ENCODE measurements around the gene SPA17. TPM values are rescaled to one million over a fixed set of nuclear protein-coding genes. Genes with fewer than 3 reads are reported as not detected.
A peak's percentile ranks its signal among the peaks of the same experiment; 100 is the strongest.

SPA17 gene
- polyA plus RNA-seq, 1 experiment = 2.9 TPM

- CTCF ChIA-PET = interaction anchor here (1.1 to 2.6 kb wide), 6 partner anchors 17 to 205 kb away, joined by 3 to 10 read pairs (median 4); no protein-coding TSS in a partner anchor
- Histone ChIP-seq H3K36me3 (ENCODE audit: control insufficient read depth, insufficient read depth, low read length) (no peaks in the 10 kb centered on the region), H3K4me3 (ENCODE audit: low read depth, low read length) (no peak overlapping the region), H3K27me3 (ENCODE audit: control insufficient read depth, insufficient read depth, low read length) (no peaks in the 10 kb centered on the region; the same call in 1 of the 2 replicates)
- TF ChIP-seq, protein P1, sequence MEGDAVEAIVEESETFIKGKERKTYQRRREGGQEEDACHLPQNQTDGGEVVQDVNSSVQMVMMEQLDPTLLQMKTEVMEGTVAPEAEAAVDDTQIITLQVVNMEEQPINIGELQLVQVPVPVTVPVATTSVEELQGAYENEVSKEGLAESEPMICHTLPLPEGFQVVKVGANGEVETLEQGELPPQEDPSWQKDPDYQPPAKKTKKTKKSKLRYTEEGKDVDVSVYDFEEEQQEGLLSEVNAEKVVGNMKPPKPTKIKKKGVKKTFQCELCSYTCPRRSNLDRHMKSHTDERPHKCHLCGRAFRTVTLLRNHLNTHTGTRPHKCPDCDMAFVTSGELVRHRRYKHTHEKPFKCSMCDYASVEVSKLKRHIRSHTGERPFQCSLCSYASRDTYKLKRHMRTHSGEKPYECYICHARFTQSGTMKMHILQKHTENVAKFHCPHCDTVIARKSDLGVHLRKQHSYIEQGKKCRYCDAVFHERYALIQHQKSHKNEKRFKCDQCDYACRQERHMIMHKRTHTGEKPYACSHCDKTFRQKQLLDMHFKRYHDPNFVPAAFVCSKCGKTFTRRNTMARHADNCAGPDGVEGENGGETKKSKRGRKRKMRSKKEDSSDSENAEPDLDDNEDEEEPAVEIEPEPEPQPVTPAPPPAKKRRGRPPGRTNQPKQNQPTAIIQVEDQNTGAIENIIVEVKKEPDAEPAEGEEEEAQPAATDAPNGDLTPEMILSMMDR (IDR thresholded peaks at IDR 0.05; ENCODE audit: insufficient read depth, low read depth, low read length) = no peak
- POLR2A ChIA-PET = no interaction called here
- no peak for DNase-seq (ENCODE audit: low read depth)
These were observed 12.2 kb upstream of the SPA17 start for GRCh38 chr11:124661553-124661952.

- Histone ChIP-seq H3K36me3 (ENCODE audit: control insufficient read depth, insufficient read depth, low read length) (no peaks in the 10 kb centered on the region), H3K4me3 (ENCODE audit: low read depth, low read length) (no peak overlapping the region), H3K27me3 (ENCODE audit: control insufficient read depth, insufficient read depth, low read length) (no peaks in the 10 kb centered on the region)
- TF ChIP-seq, protein P1 (IDR thresholded peaks at IDR 0.05; ENCODE audit: insufficient read depth, low read depth, low read length) = no peak
- ChIA-PET POLR2A (interaction anchor here (0.6 kb wide), 1 partner anchor 18 kb away, joined by 14 read pairs; no protein-coding TSS in a partner anchor), CTCF (interaction anchor here (1.1 to 2.2 kb wide), 7 partner anchors 17 to 204 kb away, joined by 3 to 8 read pairs (median 3); partner anchors contain the start of gene ROBO3)
- DNase-seq (ENCODE audit: low read depth) = no peak
These were observed 11.6 kb upstream of the SPA17 start for GRCh38 chr11:124662106-124662505.

DNA sequence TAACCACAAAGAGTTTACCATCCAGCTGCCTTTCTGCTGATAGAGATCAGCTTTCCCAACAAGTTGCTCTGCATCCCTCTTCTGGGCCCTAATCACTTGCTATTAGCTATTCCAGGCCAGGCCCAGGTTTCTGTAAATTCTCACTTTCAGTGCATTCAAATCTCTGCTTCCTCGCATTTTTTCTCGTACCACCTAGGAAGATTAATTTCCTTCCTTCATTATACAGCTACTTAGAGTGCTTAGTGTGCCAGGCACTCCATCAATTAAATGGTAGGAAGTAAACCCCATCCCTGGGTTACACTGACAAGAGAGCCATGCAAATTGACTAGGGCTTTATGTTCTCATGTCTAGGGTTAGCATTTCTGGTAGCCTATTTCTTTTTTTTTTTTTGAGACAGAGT is 9.8 kb upstream of the SPA17 start:
- no peaks in the 10 kb centered on the region for H3K36me3 ChIP-seq (ENCODE audit: control insufficient read depth, insufficient read depth, low read length)

DNA sequence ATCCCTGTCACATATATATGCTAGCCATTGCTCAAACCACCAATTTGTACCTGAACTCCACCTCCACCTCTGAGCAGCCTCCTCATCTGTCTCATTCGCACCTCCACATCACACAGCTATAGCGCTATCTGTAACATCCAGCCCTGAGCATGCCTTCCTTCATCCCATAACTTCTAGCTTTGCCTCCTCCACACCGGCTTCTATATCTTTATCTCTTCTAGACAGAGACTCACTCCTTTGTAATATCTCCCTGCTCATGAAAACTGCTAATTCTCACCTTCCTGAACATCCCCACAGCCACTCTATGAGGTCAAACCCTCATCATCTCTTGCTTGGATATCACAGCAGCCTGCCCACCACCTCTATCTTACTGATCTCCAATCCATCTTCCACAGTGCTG is 6.1 kb upstream of the SPA17 start:
- CTCF ChIA-PET = interaction anchor here (1.1 kb wide), 1 partner anchor 170 kb away, joined by 5 read pairs; no protein-coding TSS in a partner anchor
- DNase-seq (ENCODE audit: low read depth) = no peak
- no peak overlapping the region for H3K4me3 ChIP-seq (ENCODE audit: low read depth, low read length)
- H3K36me3 ChIP-seq (ENCODE audit: control insufficient read depth, insufficient read depth, low read length) = no peaks in the 10 kb centered on the region
- TF ChIP-seq, protein P1 (IDR thresholded peaks at IDR 0.05; ENCODE audit: insufficient read depth, low read depth, low read length) = no peak
- H3K27me3 ChIP-seq (ENCODE audit: control insufficient read depth, insufficient read depth, low read length) = no peaks in the 10 kb centered on the region; the same call in 1 of the 2 replicates
- POLR2A ChIA-PET = no interaction called here

More for the DNA sequence above, 9.8 kb upstream of the SPA17 start:
- DNase-seq (ENCODE audit: low read depth) = no peak
- TF ChIP-seq, protein P1 (IDR thresholded peaks at IDR 0.05; ENCODE audit: insufficient read depth, low read depth, low read length) = no peak
- ChIA-PET POLR2A (no interaction called here), CTCF (interaction anchor here (0.9 to 2.2 kb wide), 8 partner anchors 19 to 202 kb away, joined by 3 to 8 read pairs (median 4); partner anchors contain the start of genes MSANTD2 and ROBO3)
- Histone ChIP-seq H3K27me3 (ENCODE audit: control insufficient read depth, insufficient read depth, low read length) (no peaks in the 10 kb centered on the region), H3K4me3 (ENCODE audit: low read depth, low read length) (no peak overlapping the region)

- TF ChIP-seq, protein P1 (IDR thresholded peaks at IDR 0.05; ENCODE audit: insufficient read depth, low read depth, low read length) = peak; percentile 75
- CTCF ChIA-PET = interaction anchor here (0.6 to 6.5 kb wide), 32 partner anchors 9 to 201 kb away, joined by 3 to 78 read pairs (median 4); partner anchors contain the start of genes ESAM, MSANTD2 and ROBO3
- Histone ChIP-seq H3K4me3 (ENCODE audit: low read depth, low read length) (no peak overlapping the region), H3K27me3 (ENCODE audit: control insufficient read depth, insufficient read depth, low read length) (no peaks in the 10 kb centered on the region; the same call in 1 of the 2 replicates), H3K36me3 (ENCODE audit: control insufficient read depth, insufficient read depth, low read length) (no peaks in the 10 kb centered on the region)
- DNase-seq (ENCODE audit: low read depth) = no peak
- POLR2A ChIA-PET = no interaction called here
These were observed 4.5 kb upstream of the SPA17 start for GRCh38 chr11:124669193-124669592.
